GM12873 (cell line): Measurements from ENCODE around the gene VEGFC.

Experiments used
- TF ChIP-seq, protein P1 (sequence below): IDR thresholded peaks from 2 replicates; pipeline ENCODE4 v1.5.1; 2012; ENCODE audit warnings: low read depth, mild to moderate bottlenecking, moderate library complexity, low read length, control low read depth; ENCODE audit not compliant: insufficient read depth; ENCODE audit errors: missing control alignments

Gene VEGFC

GRCh38 chr4:176753049-176753448 is 39.7 kb downstream of the VEGFC start:
- TF ChIP-seq, protein P1, sequence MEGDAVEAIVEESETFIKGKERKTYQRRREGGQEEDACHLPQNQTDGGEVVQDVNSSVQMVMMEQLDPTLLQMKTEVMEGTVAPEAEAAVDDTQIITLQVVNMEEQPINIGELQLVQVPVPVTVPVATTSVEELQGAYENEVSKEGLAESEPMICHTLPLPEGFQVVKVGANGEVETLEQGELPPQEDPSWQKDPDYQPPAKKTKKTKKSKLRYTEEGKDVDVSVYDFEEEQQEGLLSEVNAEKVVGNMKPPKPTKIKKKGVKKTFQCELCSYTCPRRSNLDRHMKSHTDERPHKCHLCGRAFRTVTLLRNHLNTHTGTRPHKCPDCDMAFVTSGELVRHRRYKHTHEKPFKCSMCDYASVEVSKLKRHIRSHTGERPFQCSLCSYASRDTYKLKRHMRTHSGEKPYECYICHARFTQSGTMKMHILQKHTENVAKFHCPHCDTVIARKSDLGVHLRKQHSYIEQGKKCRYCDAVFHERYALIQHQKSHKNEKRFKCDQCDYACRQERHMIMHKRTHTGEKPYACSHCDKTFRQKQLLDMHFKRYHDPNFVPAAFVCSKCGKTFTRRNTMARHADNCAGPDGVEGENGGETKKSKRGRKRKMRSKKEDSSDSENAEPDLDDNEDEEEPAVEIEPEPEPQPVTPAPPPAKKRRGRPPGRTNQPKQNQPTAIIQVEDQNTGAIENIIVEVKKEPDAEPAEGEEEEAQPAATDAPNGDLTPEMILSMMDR = no peak

DNA sequence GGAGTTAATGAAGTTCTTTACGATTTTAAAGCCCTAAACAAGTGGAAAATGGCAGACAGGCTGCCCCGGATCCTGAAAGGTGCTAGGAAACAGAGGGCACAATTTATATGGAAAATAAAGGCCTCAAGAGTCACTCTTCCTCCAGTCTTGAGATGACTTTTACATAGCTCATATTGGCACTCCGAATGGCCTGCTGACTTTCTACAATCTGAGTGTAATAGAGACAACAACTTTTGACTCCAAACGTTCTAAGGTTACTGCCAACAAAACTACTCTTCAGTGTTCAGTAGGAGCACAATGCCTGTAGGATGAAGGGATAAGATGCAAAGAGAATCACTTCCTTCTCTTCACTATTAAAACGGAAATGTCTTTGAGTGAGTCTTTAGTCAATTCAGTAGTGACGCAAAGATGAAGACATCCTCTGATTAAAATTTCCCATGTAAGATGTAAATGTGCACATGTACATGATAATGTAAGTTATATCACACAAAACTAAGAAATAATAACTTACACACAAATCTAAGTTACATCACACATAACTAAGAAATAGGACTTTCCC is 40.5 kb downstream of the VEGFC start:
- TF ChIP-seq, protein P1 = no peak

DNA sequence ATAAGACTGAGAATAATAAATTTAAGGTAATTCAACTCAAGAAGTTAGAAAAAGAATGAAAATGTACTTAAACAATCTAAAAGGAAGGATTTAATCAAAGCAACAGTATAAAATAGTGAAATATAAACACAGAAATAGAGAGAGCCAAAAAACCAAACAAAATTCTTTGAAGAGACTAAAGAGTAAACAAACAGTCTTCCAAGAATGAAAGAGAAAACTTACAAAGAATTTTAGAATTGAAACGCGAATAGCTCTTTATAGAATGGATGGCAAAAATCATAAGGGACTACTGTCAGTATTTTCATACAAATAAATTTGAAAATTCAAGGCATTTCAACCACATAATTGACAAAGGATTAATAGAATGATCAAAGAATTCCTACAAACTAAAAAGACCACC is 41.7 kb downstream of the VEGFC start:
- TF ChIP-seq, protein P1 = no peak

- TF ChIP-seq, protein P1 = no peak
These were observed 45.9 kb downstream of the VEGFC start for GRCh38 chr4:176746846-176747245.

GRCh38 chr4:176745902-176746301 is 46.8 kb downstream of the VEGFC start:
- TF ChIP-seq, protein P1 = no peak

DNA sequence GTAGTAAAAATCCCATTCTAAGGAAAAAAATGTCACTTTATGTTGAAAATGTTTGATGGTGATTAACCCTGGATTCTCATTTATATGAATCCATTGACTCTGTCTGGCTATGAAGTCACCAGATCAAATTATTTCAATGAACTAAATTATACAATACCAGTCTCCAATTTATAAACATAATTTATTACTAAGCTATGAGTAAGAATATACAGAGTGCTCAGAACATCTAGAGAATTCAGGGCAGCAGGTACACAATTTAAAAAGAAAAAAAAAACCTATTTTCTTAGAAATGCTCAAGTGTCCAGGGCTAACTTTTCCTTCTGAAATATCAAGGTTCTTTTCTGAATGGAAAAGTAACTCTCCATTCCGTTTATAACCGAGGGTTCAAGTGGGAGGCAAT is 48.6 kb downstream of the VEGFC start:
- TF ChIP-seq, protein P1 = no peak

DNA sequence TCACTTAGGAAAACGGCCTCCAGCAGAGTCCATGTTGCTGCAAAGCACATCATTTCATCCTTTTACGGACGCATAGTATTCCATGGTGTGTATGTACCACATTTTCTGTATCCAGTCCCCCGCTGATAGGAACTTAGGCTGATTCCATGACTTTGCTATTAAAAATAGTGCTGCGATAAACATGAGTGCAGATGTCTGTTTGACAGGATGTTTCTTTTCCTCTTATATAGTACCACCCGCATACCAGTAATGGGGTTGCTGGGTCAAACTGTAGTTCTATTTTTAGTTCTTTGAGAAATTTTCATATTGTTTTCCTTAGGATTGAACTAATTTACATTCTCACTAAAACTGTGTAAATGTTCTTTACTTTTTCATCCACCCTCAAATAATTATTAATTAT is 50.5 kb downstream of the VEGFC start:
- TF ChIP-seq, protein P1 = no peak
